Ishikawa (cell line): ENCODE results near the gene TGFBI.

Experiments used
- CEBPB ChIP-seq: IDR thresholded peaks from 2 replicates; pipeline ENCODE4 v1.6.1; 2012
- CREB1 ChIP-seq: IDR thresholded peaks from 2 replicates; pipeline ENCODE4 v1.6.1; 2012; ENCODE audit warnings: low read depth
- EGR1 ChIP-seq: IDR thresholded peaks from 2 replicates; pipeline ENCODE4 v1.6.1; 2012
- EP300 ChIP-seq: IDR thresholded peaks from 2 replicates; pipeline ENCODE4 v1.6.1; 2012; ENCODE audit warnings: borderline replicate concordance
- FOXM1 ChIP-seq: IDR thresholded peaks from 2 replicates; pipeline ENCODE4 v1.6.1; 2012; ENCODE audit warnings: low read depth, borderline replicate concordance
- NFIC ChIP-seq: IDR thresholded peaks from 2 replicates; pipeline ENCODE4 v1.6.1; 2012
- RAD21 ChIP-seq: IDR thresholded peaks from 2 replicates; pipeline ENCODE4 v1.6.1; 2012; ENCODE audit warnings: low read depth
- TAF1 ChIP-seq: IDR thresholded peaks from 2 replicates; pipeline ENCODE4 v1.6.1; 2012; ENCODE audit warnings: low read depth, mild to moderate bottlenecking
- TCF12 ChIP-seq: IDR thresholded peaks from 2 replicates; pipeline ENCODE4 v1.6.1; 2012; ENCODE audit warnings: low read depth
- TEAD4 ChIP-seq: IDR thresholded peaks from 2 replicates; pipeline ENCODE4 v1.6.1; 2012
- YY1 ChIP-seq: IDR thresholded peaks from 2 replicates; pipeline ENCODE4 v1.6.1; 2012; ENCODE audit warnings: low read depth
- ZBTB7A ChIP-seq: IDR thresholded peaks from 2 replicates; pipeline ENCODE4 v1.6.1; 2012; ENCODE audit warnings: low read depth
- TF ChIP-seq, protein P1 (sequence below): IDR thresholded peaks from 2 replicates; pipeline ENCODE4 v1.6.1; 2012; ENCODE audit warnings: low read depth, mild to moderate bottlenecking
- TF ChIP-seq, protein P2 (sequence below): IDR thresholded peaks from 2 replicates; pipeline ENCODE4 v1.6.1; 2012
- TF ChIP-seq, protein P3 (sequence below): IDR thresholded peaks from 2 replicates; pipeline ENCODE4 v1.6.1; 2012

The TGFBI gene

DNA sequence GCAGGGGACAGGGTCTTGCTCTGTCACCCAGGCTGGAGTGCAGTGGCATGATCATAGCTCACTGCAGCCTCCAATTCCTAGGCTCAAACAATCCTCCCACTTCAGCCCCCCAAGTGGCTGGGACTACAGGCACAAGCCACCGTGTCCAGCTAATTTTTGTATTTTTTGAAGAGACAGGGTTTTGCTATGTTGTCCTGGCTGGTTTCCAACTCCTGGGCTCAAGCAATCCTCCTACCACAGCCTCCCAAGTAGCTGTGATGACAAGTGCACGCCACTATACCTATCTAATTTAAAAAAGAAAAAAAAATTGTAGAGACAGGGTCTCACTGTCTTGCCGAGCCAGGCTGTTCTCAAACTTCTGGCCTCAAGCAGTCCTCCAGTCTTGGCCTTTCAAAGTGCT is 42.4 kb upstream of the TGFBI start:
- no peak for TF ChIP-seq TCF12
- no peak for TF ChIP-seq FOXM1
- no peak for TF ChIP-seq TEAD4
- TF ChIP-seq TAF1: no peak

DNA sequence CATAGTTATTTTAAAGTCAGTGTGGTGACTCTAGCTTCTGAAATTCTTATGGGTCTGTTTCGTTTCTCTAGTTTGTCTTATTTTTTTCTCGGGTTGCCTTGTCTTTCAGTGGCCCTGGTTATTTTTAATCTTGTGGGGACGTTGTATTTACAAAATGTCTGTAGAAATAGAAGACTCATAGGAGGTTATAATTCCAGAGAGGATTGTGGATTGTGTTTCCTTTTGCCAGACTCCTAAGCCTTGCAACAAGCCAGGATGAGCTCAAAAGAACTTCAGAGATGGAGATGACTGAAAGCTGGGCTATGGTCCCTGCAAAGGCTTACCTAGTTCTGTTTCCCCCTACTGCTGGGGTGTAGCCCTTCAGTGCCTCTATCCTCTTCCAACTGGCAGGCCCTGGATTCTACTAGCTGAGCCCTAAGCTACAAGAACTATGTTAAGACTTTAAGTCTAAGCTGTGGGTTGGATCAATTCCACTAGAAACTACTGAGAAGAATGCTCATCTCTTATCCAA is 41.8 kb upstream of the TGFBI start:
- TF ChIP-seq, protein P1, sequence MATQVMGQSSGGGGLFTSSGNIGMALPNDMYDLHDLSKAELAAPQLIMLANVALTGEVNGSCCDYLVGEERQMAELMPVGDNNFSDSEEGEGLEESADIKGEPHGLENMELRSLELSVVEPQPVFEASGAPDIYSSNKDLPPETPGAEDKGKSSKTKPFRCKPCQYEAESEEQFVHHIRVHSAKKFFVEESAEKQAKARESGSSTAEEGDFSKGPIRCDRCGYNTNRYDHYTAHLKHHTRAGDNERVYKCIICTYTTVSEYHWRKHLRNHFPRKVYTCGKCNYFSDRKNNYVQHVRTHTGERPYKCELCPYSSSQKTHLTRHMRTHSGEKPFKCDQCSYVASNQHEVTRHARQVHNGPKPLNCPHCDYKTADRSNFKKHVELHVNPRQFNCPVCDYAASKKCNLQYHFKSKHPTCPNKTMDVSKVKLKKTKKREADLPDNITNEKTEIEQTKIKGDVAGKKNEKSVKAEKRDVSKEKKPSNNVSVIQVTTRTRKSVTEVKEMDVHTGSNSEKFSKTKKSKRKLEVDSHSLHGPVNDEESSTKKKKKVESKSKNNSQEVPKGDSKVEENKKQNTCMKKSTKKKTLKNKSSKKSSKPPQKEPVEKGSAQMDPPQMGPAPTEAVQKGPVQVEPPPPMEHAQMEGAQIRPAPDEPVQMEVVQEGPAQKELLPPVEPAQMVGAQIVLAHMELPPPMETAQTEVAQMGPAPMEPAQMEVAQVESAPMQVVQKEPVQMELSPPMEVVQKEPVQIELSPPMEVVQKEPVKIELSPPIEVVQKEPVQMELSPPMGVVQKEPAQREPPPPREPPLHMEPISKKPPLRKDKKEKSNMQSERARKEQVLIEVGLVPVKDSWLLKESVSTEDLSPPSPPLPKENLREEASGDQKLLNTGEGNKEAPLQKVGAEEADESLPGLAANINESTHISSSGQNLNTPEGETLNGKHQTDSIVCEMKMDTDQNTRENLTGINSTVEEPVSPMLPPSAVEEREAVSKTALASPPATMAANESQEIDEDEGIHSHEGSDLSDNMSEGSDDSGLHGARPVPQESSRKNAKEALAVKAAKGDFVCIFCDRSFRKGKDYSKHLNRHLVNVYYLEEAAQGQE: no peak
- TF ChIP-seq, protein P2, sequence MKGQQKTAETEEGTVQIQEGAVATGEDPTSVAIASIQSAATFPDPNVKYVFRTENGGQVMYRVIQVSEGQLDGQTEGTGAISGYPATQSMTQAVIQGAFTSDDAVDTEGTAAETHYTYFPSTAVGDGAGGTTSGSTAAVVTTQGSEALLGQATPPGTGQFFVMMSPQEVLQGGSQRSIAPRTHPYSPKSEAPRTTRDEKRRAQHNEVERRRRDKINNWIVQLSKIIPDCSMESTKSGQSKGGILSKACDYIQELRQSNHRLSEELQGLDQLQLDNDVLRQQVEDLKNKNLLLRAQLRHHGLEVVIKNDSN: no peak
- no peak for TF ChIP-seq TEAD4
- no peak for TF ChIP-seq ZBTB7A
- no peak for TF ChIP-seq TCF12
- no peak for TF ChIP-seq RAD21
- TF ChIP-seq CREB1: no peak
- TF ChIP-seq FOXM1: no peak
- TF ChIP-seq NFIC: no peak
- no peak for TF ChIP-seq CEBPB
- no peak for TF ChIP-seq EGR1
- no peak for TF ChIP-seq TAF1
- TF ChIP-seq EP300: no peak
- no peak for TF ChIP-seq YY1
- TF ChIP-seq, protein P3, sequence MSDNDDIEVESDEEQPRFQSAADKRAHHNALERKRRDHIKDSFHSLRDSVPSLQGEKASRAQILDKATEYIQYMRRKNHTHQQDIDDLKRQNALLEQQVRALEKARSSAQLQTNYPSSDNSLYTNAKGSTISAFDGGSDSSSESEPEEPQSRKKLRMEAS: no peak

DNA sequence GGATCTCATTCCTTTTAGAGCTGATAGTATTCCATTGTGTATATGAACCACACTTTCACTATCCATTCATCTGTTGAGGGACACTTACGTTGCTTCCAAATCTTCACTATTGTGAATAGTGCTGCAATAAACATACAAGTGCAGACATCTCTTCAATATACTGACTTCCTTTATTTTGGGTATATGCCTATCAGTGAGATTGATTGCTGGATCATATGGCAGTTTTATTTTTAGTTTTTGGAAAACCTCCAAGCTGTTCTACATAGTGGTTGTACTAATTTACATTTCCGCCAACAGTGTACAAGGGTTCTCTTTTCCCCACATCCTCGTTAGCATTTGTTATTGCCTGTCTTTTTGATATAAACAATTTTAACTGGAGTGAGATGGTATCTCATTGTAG is 40.2 kb upstream of the TGFBI start:
- TF ChIP-seq TCF12 (no peak), CEBPB (no peak), NFIC (no peak), EGR1 (no peak), TAF1 (no peak), RAD21 (no peak), EP300 (no peak), FOXM1 (no peak)
- TF ChIP-seq, protein P3: no peak
- TF ChIP-seq, protein P2: no peak

DNA sequence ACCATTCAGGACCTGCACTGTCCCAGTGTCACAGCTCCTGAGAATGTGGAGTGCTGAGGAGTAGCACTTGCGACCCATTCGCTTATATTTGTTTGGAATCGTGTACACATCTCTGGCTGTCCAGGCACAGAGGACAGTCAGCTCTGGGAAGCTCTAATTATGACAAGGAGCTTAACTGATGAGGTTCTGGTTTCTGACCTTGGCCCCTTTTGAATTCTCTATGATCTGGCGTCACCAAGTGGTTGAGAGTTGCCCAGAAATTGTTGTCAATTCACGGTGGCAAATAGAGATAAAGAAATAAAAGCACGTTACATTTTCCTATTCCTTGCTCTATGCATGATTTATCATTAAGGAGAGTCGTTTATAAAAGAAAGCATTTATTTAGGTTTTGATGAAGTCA is 39.1 kb upstream of the TGFBI start:
- TF ChIP-seq CEBPB (no peak), ZBTB7A (no peak), TEAD4 (no peak), TCF12 (no peak), EP300 (no peak)
- TF ChIP-seq, protein P2: no peak
- TF ChIP-seq, protein P1: no peak

DNA sequence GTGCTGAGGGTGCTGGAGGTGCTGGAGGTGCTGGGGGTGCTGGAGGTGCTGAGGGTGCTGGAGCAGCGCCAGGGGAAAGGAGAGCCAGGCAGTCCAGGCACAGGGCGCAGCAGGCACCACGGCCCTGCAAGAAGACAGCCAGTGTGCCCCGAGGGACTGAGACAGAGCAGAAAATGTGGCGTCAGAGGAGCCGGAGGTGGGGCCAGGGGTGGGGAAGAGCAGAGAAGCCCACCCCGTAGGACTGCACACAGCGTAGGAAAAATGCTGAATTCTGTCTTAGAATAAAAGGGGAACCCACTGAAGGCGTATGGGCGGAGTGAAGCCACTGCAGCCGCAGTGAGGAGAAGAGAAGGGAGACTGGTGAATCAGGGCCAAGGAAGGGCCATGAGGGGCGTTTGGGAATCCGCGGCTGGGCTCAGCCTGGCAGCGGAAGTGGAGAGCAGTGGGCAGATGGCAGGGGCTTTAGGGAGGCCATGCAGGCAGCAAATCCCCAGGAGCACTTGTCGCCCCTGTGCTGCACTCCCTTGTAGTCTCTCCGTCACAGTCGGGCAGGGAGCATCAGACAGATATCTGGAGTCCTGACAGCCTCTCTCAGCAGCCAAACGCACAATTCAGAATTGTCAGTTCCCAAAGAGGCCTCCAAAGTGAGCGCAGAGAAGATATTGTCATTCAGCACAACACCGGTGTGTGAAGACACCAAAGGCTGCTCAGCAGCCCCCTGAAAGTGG is 38.1 kb upstream of the TGFBI start:
- TF ChIP-seq TCF12 (no peak), YY1 (no peak), EGR1 (no peak), FOXM1 (no peak), ZBTB7A (no peak), CREB1 (no peak), EP300 (no peak), NFIC (no peak), TEAD4 (no peak), TAF1 (no peak), RAD21 (no peak), CEBPB (no peak)
- TF ChIP-seq, protein P1: no peak
- TF ChIP-seq, protein P3: no peak
- TF ChIP-seq, protein P2: no peak
